IPS-18c (cell line): Measurements from ENCODE around the gene ATF7IP2.

ENCODE experiments used
- H3K4me3 ChIP-seq: 2 replicates; pipeline ENCODE4 v1.7.0; 2013; ENCODE audit warnings: low read depth, mild to moderate bottlenecking, low read length, moderate library complexity; ENCODE audit not compliant: insufficient read depth
- H3K9me3 ChIP-seq: one replicate; pipeline ENCODE4 v1.6.1; 2013; ENCODE audit warnings: mild to moderate bottlenecking, low read length, moderate library complexity; ENCODE audit not compliant: control insufficient read depth, insufficient read depth

Gene ATF7IP2

DNA sequence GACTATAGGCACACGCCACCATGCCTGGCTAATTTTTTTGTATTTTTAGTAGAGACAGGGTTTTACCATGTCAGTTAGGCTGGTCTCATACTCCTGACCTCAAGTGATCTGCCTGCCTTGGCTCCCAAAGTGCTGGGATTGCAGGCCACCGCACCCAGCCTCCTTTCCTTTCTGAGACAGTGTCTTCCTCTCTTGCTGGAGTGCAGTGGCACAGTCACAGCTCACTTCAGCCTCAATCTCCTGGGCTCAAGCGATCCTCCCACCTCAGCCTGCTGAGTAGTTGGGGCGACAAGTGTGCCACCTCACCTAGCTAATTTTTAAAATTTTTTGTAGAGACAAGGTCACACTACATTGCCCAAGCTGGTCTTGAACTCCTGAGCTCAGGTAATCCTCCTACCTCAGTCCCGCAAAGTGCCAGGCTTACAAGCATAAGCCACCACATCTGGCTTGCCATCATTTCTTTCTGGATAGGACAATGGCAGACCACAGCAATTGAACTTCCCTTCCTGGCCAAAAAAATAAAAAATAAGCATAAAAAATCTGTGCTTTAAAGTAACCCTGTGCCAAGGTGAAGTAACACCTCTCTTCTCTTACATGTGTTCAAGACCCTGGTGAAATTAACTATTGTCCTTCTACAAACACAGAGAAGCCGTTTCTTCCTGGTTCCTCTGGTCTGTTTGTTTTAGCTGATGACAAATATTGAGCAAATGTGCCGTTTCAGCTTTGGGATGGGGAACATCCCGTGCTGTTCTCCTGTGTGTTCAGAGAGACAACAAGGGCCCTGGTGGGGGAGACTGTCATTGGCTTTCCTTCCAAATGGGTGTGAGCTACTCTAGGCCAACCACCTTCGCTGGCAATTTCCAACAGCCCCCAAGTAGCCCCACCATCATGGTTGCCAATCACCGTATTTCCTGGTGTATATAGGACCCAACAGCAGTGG, 134.3 kb downstream of the ATF7IP2 start:
- Histone ChIP-seq H3K9me3 (no peaks in the 10 kb centered on the region), H3K4me3 (no peak overlapping the region)

DNA sequence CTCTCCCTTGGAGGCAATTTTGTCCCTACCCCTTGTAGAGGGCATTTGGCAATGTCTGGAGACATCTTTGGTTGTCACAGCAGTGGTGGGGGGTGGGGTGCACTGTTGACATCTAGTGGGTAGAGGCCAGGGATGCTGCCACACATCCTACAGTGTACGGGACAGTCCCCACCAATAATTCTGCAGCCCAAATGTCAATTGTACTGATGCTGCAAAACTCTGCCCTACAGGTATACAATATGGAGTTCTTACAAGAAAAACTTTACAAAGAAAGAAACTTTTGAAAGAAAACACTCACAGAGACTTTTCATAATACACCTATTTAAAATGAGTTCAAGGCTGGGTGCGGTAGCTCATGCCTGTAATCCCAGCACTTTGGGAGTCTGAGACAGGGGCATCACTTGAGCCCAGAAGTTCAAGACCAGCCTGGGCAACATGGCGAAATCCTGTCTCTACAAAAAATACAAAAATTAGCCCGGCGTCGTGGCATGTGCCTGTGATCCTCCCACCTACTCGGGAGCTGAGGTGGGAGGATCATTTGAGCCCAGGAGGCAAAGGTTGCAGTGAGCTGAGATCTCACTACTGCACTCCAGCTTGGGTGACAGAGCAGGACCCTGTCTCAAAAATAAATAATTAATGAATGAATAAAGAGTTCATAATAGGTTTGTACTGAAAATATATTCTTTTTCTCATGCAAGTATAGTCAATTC, 135.2 kb downstream of the ATF7IP2 start:
- H3K4me3 ChIP-seq: no peak overlapping the region
- no peaks in the 10 kb centered on the region for H3K9me3 ChIP-seq

DNA sequence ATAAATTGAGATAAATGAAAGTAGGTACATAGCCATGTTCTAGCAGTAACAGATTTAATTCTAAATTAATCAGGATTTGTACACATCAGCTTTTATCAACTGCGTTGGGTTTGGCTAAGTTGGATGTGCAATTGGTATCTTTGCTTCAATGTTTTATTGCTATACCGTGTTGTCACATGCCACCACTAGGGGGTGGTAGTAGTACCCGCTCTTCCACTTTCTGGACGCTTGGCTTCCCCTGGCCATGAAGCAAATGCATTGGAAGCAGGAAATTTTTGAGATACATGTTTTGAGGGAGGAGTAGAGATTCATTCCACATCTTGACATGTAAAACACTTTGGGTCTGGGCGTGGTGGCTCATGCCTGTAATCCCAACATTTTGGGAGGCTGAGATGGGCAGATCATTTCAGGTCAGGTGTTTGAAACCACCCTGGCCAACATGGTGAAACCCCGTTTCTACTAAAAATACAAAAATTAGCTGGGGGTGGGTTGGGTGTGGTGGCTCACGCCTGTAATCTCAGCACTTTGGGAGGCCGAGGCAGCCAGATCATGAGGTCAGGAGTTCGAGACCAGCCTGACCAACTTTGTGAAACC, 135.9 kb downstream of the ATF7IP2 start:
- H3K9me3 ChIP-seq: no peaks in the 10 kb centered on the region
- no peak overlapping the region for H3K4me3 ChIP-seq

DNA sequence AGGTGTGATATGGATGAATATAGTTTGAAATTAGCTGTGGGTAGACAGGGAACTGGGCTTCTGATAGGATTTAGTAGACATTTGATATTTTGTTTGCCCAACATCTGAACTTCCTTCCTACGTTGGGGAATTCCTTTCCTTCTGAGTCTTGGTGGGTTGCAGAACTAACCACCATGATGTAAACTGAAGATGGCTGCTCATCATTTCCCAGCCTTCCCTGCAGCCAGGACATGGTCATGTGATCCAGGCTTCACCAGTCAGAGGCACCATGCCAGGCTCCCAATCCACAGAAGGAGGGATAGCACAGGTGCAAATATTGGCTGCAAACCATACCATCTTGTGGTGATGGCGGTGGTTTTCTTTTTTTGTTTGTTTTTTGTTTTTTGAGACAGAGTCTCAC, 137.1 kb downstream of the ATF7IP2 start:
- Histone ChIP-seq H3K9me3 (no peaks in the 10 kb centered on the region), H3K4me3 (no peak overlapping the region)

DNA sequence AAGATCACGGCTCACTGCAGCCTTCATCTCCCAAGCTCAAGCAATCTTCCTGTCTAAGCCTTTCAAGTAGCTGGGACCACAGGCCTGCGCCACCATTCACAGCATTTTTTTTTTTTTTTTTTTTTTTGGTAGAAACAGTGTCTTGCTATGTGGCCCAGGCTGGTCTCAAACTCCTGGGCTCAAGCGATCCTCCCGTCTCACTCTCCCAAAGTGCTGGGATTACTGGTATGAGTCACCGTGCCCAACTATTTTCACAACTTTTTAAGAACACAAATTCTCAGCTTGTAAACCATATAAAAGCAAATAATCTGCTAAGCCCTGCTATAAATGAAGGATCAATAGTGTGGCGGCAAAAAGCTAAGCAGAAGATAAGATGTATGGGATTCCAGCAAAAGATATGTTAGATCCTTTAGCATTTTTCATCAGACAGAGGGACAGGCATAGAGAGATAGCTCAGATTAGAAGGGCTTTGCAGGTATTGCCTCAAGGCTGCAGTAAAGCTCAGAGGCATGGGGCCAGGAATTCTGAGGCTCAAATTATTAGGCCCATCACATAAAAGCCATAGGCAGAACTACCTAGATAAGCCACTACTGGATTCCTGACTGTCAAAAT, 139.5 kb downstream of the ATF7IP2 start:
- Histone ChIP-seq H3K4me3 (no peak overlapping the region), H3K9me3 (no peaks in the 10 kb centered on the region)

DNA sequence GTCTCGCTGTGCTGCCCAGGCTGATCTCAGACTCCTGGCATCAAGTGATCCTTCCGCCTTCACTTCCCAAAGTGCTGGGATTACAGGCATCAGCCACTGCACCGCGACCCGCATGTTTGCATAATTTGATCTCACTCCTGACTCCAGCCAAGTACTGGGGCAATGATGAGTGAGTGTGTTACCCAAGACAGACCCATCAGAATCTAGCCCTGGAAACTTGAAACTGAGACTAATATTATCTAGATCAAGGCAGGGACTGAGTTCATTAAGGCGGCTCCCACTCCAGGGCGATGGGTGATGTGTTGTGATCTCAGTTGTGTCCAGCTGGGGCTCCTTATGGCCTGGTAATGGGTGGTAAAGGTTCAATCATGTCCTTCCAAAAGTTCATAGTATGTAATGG, 141.1 kb downstream of the ATF7IP2 start:
- Histone ChIP-seq H3K9me3 (no peaks in the 10 kb centered on the region), H3K4me3 (no peak overlapping the region)

DNA sequence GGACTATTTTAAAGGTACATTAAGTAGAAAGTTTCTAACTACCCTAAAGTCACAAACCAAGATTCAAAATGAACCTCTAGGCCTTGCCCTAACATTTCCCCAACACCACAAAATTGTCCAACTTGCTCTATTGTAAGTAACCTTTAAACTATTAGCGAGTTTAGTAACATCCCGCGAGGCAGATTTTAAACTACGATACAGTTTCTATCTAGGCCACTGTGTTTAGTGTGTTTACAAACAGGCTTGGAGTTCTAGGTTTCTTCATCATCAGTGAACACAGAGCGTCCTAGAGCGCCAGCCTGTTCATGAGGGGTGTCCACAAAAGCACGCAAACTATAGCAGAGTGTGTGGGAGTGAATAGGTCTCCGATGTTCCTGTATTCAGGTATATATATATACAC, 142.8 kb downstream of the ATF7IP2 start:
- H3K9me3 ChIP-seq: no peaks in the 10 kb centered on the region
- no peak overlapping the region for H3K4me3 ChIP-seq

DNA sequence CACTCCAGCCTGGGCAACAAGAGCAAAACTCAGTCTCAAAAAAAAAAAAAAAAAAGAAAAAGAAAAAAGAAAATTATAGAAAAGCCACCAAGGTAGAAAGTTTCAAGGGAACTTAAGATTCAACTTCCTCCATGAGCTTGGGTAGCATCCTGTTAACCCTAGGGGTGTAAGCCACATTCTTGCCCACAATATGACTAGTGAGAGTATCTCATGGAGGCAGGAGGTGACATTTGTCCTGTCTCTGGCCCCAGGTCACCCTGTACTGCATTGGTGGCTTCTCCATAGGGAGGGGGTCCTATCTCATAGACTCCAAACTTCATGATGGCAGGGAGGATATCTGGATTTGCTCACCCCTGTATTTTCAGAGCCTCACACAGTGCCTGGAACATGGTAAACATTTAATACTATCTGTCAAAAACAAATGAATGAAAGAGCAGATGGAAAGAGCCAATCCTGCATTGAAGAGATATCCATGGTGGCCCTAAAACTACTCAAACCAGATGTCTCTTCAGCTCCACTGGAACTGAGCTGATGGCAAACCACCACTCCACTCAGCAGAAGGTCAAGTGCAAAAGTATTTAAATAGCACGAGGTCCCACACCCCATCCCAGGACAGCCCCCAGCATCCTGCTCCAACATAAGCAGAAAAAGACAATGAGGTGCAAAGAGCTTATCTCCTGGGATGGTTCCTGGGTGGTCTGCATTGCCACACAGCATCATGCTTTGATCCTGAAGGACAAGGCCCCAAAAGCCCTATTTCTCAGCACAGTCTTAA, 144.2 kb downstream of the ATF7IP2 start:
- no peak overlapping the region for H3K4me3 ChIP-seq
- no peaks in the 10 kb centered on the region for H3K9me3 ChIP-seq

DNA sequence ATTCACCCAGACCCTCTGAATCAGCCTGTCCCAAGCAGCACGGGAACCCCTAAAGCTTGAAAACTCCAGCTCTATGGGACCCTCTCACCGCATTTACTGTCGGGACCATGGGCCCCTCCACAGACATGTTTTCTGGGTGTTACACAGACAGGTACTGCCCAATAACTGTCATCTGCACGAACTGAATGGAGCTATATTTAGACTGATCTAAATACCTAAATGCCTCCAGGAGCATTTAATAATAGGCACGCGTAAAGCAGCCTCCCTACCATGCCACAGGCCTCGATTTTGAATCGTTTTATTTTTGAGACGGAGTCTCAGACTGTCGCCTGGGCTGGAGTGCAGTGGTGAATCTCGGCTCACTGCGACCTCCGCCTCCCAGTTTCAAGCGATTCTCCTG, 144.8 kb downstream of the ATF7IP2 start:
- no peak overlapping the region for H3K4me3 ChIP-seq

DNA sequence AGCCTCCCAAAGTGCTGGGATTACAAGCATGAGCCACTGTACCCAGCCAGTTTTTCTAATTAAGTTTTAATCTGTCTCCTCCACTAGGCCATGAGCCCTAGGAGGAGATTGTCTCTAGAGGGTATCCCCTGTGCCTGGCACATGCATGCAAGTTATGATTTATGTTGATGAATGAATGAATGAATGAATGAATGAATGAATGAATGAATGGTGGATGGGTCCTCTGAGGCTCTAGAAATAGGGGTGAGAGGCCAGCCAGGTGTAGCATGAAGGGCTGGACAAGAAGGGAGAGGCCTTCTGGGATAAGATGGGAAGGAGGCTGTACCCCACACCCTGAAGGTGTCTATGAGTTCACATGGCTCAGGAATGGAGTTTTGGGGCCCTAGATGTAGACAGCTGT, 145.7 kb downstream of the ATF7IP2 start:
- Histone ChIP-seq H3K4me3 (no peak overlapping the region), H3K9me3 (no peaks in the 10 kb centered on the region)

More for the DNA sequence above, 144.8 kb downstream of the ATF7IP2 start:
- H3K9me3 ChIP-seq: no peaks in the 10 kb centered on the region
